ENCODE data around the gene RAP1A.
"Not testable (repeated sequence)": the region's sequence is repeated elsewhere in the genome, so short reads cannot be mapped to it uniquely, and the experiment has no call there.

The RAP1A gene

GRCh38 chr1:111628153-111628552 lies 8.6 kb downstream of the RAP1A start:
- DNase-seq (ENCODE audit: low read depth, low spot score), result no peak
- H3K9me3 ChIP-seq (ENCODE audit: low read depth, low read length), result no peaks in the 10 kb centered on the region
- no peaks in the 10 kb centered on the region; the same call in 1 of the 2 replicates for H3K36me3 ChIP-seq (ENCODE audit: insufficient read depth, low read length)
- no peak for TF ChIP-seq POLR2AphosphoS5 (IDR thresholded peaks at IDR 0.05; ENCODE audit: borderline replicate concordance, low read depth, low read length)
- TF ChIP-seq FOXP2 (optimal IDR thresholded peaks at IDR 0.05; ENCODE audit: control extremely low read depth, extremely low read length, insufficient read depth), result no peak
- no peak for TF ChIP-seq EZH2 (IDR thresholded peaks at IDR 0.05)
- no peak overlapping the region for H3K4me3 ChIP-seq
- no peak overlapping the region for H3K27ac ChIP-seq
- H3K9ac ChIP-seq (ENCODE audit: insufficient read length), result no peak overlapping the region

GRCh38 chr1:111629190-111629954 lies 9.8 kb downstream of the RAP1A start:
- no peak for TF ChIP-seq EZH2 (IDR thresholded peaks at IDR 0.05)
- no peak for TF ChIP-seq POLR2AphosphoS5 (IDR thresholded peaks at IDR 0.05; ENCODE audit: borderline replicate concordance, low read depth, low read length)
- no peak for TF ChIP-seq FOXP2 (optimal IDR thresholded peaks at IDR 0.05; ENCODE audit: control extremely low read depth, extremely low read length, insufficient read depth)
- no peaks in the 10 kb centered on the region for H3K36me3 ChIP-seq (ENCODE audit: insufficient read depth, low read length)
- H3K9ac ChIP-seq (ENCODE audit: insufficient read length), result no peak overlapping the region
- no peaks in the 10 kb centered on the region for H3K9me3 ChIP-seq (ENCODE audit: low read depth, low read length)
- H3K4me3 ChIP-seq, result no peak overlapping the region
- no peak overlapping the region for H3K27ac ChIP-seq
- DNase-seq (ENCODE audit: low read depth, low spot score), result no peak

- DNase-seq (ENCODE audit: low read depth, low spot score), result no peak
- H3K9ac ChIP-seq (ENCODE audit: insufficient read length), result no peak overlapping the region
- H3K27ac ChIP-seq, result no peak overlapping the region
- no peak for TF ChIP-seq POLR2AphosphoS5 (IDR thresholded peaks at IDR 0.05; ENCODE audit: borderline replicate concordance, low read depth, low read length)
- no peak for TF ChIP-seq FOXP2 (optimal IDR thresholded peaks at IDR 0.05; ENCODE audit: control extremely low read depth, extremely low read length, insufficient read depth)
- TF ChIP-seq EZH2 (IDR thresholded peaks at IDR 0.05), result no peak
- no peaks in the 10 kb centered on the region for H3K9me3 ChIP-seq (ENCODE audit: low read depth, low read length)
- no peak overlapping the region for H3K4me3 ChIP-seq
- H3K36me3 ChIP-seq (ENCODE audit: insufficient read depth, low read length), result no peaks in the 10 kb centered on the region
These were observed 11.0 kb downstream of the RAP1A start for GRCh38 chr1:111630567-111630966.

GRCh38 chr1:111631502-111631901 lies 11.9 kb downstream of the RAP1A start:
- Histone ChIP-seq H3K4me3 (no peak overlapping the region), H3K9me3 (ENCODE audit: low read depth, low read length) (no peaks in the 10 kb centered on the region), H3K9ac (ENCODE audit: insufficient read length) (no peak overlapping the region), H3K36me3 (ENCODE audit: insufficient read depth, low read length) (no peaks in the 10 kb centered on the region), H3K27ac (no peak overlapping the region)
- TF ChIP-seq FOXP2 (optimal IDR thresholded peaks at IDR 0.05; ENCODE audit: control extremely low read depth, extremely low read length, insufficient read depth) (no peak), POLR2AphosphoS5 (IDR thresholded peaks at IDR 0.05; ENCODE audit: borderline replicate concordance, low read depth, low read length) (no peak), EZH2 (IDR thresholded peaks at IDR 0.05) (no peak)
- no peak for DNase-seq (ENCODE audit: low read depth, low spot score)

GRCh38 chr1:111632771-111633170 lies 13.2 kb downstream of the RAP1A start:
- not testable (repeated sequence) for H3K9me3 ChIP-seq (ENCODE audit: low read depth, low read length); H3K4me3 ChIP-seq; H3K9ac ChIP-seq (ENCODE audit: insufficient read length); H3K36me3 ChIP-seq (ENCODE audit: insufficient read depth, low read length); H3K27ac ChIP-seq; DNase-seq (ENCODE audit: low read depth, low spot score)

GRCh38 chr1:111633736-111634247 lies 14.2 kb downstream of the RAP1A start:
- DNase-seq (ENCODE audit: low read depth, low spot score), result no peak
- H3K9me3 ChIP-seq (ENCODE audit: low read depth, low read length), result no peaks in the 10 kb centered on the region
- H3K36me3 ChIP-seq (ENCODE audit: insufficient read depth, low read length), result no peaks in the 10 kb centered on the region
- no peak overlapping the region for H3K4me3 ChIP-seq
- no peak for TF ChIP-seq EZH2 (IDR thresholded peaks at IDR 0.05)
- no peak for TF ChIP-seq FOXP2 (optimal IDR thresholded peaks at IDR 0.05; ENCODE audit: control extremely low read depth, extremely low read length, insufficient read depth)
- no peak for TF ChIP-seq POLR2AphosphoS5 (IDR thresholded peaks at IDR 0.05; ENCODE audit: borderline replicate concordance, low read depth, low read length)
- no peak overlapping the region for H3K9ac ChIP-seq (ENCODE audit: insufficient read length)
- H3K27ac ChIP-seq, result no peak overlapping the region

- no peak overlapping the region for H3K27ac ChIP-seq
- H3K9me3 ChIP-seq (ENCODE audit: low read depth, low read length), result no peaks in the 10 kb centered on the region
- no peak for DNase-seq (ENCODE audit: low read depth, low spot score)
- no peaks in the 10 kb centered on the region for H3K36me3 ChIP-seq (ENCODE audit: insufficient read depth, low read length)
- TF ChIP-seq POLR2AphosphoS5 (IDR thresholded peaks at IDR 0.05; ENCODE audit: borderline replicate concordance, low read depth, low read length) (no peak), EZH2 (IDR thresholded peaks at IDR 0.05) (no peak), FOXP2 (optimal IDR thresholded peaks at IDR 0.05; ENCODE audit: control extremely low read depth, extremely low read length, insufficient read depth) (no peak)
- no peak overlapping the region for H3K4me3 ChIP-seq
- no peak overlapping the region for H3K9ac ChIP-seq (ENCODE audit: insufficient read length)
These were observed 15.9 kb downstream of the RAP1A start for GRCh38 chr1:111635324-111636009.

- H3K27ac ChIP-seq, result no peak overlapping the region
- TF ChIP-seq EZH2 (IDR thresholded peaks at IDR 0.05), result no peak
- no peak for TF ChIP-seq FOXP2 (optimal IDR thresholded peaks at IDR 0.05; ENCODE audit: control extremely low read depth, extremely low read length, insufficient read depth)
- TF ChIP-seq POLR2AphosphoS5 (IDR thresholded peaks at IDR 0.05; ENCODE audit: borderline replicate concordance, low read depth, low read length), result no peak
- no peaks in the 10 kb centered on the region for H3K9me3 ChIP-seq (ENCODE audit: low read depth, low read length)
- no peak overlapping the region for H3K4me3 ChIP-seq
- no peak overlapping the region for H3K9ac ChIP-seq (ENCODE audit: insufficient read length)
- no peaks in the 10 kb centered on the region; the same call in 1 of the 2 replicates for H3K36me3 ChIP-seq (ENCODE audit: insufficient read depth, low read length)
- no peak for DNase-seq (ENCODE audit: low read depth, low spot score)
These were observed 18.7 kb downstream of the RAP1A start for GRCh38 chr1:111638320-111638719.
